GM19240 (cell line): ENCODE results near the gene PXDN.

ENCODE experiments used
- DNase-seq: peaks from one replicate; pipeline ENCODE4 v3.0.0; 2011; ENCODE audit warnings: low spot score; ENCODE audit not compliant: insufficient read length

Gene PXDN

GRCh38 chr2:1650085-1650872, 94.0 kb downstream of the PXDN start:
- no peak for DNase-seq

GRCh38 chr2:1649103-1650084, 94.9 kb downstream of the PXDN start:
- DNase-seq, result no peak

GRCh38 chr2:1648241-1649102, 95.8 kb downstream of the PXDN start:
- DNase-seq, result no peak

GRCh38 chr2:1647417-1648240, 96.7 kb downstream of the PXDN start:
- DNase-seq, result no peak

GRCh38 chr2:1645761-1646476, 98.4 kb downstream of the PXDN start:
- DNase-seq, result no peak

- DNase-seq, result no peak
Measured at GRCh38 chr2:1644427-1644826, 99.9 kb downstream of the PXDN start.

- DNase-seq, result no peak
Measured at GRCh38 chr2:1642993-1643619, 101.2 kb downstream of the PXDN start.

- DNase-seq, result no peak
Measured at GRCh38 chr2:1642066-1642861, 102.1 kb downstream of the PXDN start.

- DNase-seq, result no peak
Measured at GRCh38 chr2:1641523-1641922, 102.8 kb downstream of the PXDN start.

- DNase-seq, result no peak
Measured at GRCh38 chr2:1640301-1641135, 103.8 kb downstream of the PXDN start.

GRCh38 chr2:1639086-1639858, 105.0 kb downstream of the PXDN start:
- no peak for DNase-seq

- no peak for DNase-seq
Measured at GRCh38 chr2:1638281-1638860, 105.9 kb downstream of the PXDN start.

- DNase-seq, result no peak
Measured at GRCh38 chr2:1636791-1637415, 107.4 kb downstream of the PXDN start.

- DNase-seq, result no peak
Measured at GRCh38 chr2:1635823-1636222, 108.5 kb downstream of the PXDN start.

GRCh38 chr2:1634681-1635341, 109.5 kb downstream of the PXDN start:
- DNase-seq, result no peak
